A549 (cell line): Measurements from ENCODE around the gene NCCRP1. TPM values are rescaled to one million over a fixed set of nuclear protein-coding genes. Genes with fewer than 3 reads are reported as not detected.

Experiments used
- ATAC-seq, 2 experiments: fragments of 200-7000 bp in 1 of 2; fragments of >200 bp in 1 of 2; cut with Nextera tagmentation in 1 of 2; cut with Tn5 transposase in 1 of 2; 3 replicates each; pipeline versions ENCODE4 v1.8.0 to v1.9.1; 2018 to 2020; ENCODE audit warnings: mild to moderate bottlenecking in 1 of 2, moderate library complexity in 1 of 2
- CTCF ChIA-PET: fragments of 300-600 bp; sonication (Branson Sonifier 250); formaldehyde crosslinking; extraction: SDS; loops from one replicate; lab custom pipeline; 2021; ENCODE audit warnings: antibody characterized with exemption, inconsistent platforms; lab: Yijun Ruan, JAX
- POLR2A ChIA-PET: fragments of 350-600 bp; formaldehyde crosslinking; extraction: SDS; loops from one replicate; lab custom pipeline; 2021; ENCODE audit warnings: antibody characterized with exemption, inconsistent platforms; lab: Yijun Ruan, JAX
- DNase-seq, 2 experiments: peaks; one replicate each; pipeline versions ENCODE4 v3.0.0 to v3.0.0-alpha.2; 2011 to 2016; ENCODE audit warnings: low read depth in 1 of 2, low spot score in 1 of 2
- FAIRE-seq: peaks from 2 replicates; lab custom pipeline; 2011; peaks lifted over from hg19 to GRCh38; lab: Jason Lieb, UNC
- H3K27ac ChIP-seq, 2 experiments: fragments of >200 bp; sonication (Bioruptor Twin); formaldehyde crosslinking; 3 replicates each; pipeline ENCODE4 v1.5.1; 2016 to 2017
- H3K4me1 ChIP-seq: fragments of >200 bp; sonication (Bioruptor Twin); formaldehyde crosslinking; 3 replicates; pipeline ENCODE4 v1.6.1; 2016
- H3K4me2 ChIP-seq: fragments of >200 bp; sonication (Bioruptor Twin); formaldehyde crosslinking; 3 replicates; pipeline ENCODE4 v1.6.1; 2016
- H3K4me3 ChIP-seq: fragments of >200 bp; sonication (Bioruptor Twin); formaldehyde crosslinking; 3 replicates; pipeline ENCODE4 v1.5.1; 2016
- H3K9me3 ChIP-seq: fragments of >200 bp; sonication (Bioruptor Twin); formaldehyde crosslinking; 3 replicates; pipeline ENCODE4 v1.6.1; 2016
- CBX2 ChIP-seq: fragments of 200-600 bp; sonication (generic); IDR thresholded peaks from 2 replicates; pipeline ENCODE4 v1.6.1; 2016; ENCODE audit warnings: low read depth, mild to moderate bottlenecking, borderline replicate concordance
- E2F6 ChIP-seq: IDR thresholded peaks from 2 replicates; pipeline ENCODE4 v1.6.1; 2012; ENCODE audit warnings: low read depth, borderline replicate concordance
- EHMT2 ChIP-seq: fragments of 200-600 bp; sonication (generic); IDR thresholded peaks from 2 replicates; pipeline ENCODE4 v1.6.1; 2016; ENCODE audit warnings: antibody characterized with exemption, low read depth, mild to moderate bottlenecking, moderate library complexity
- EP300 ChIP-seq, 2 experiments: fragments of >200 bp; sonication (Bioruptor Twin); formaldehyde crosslinking; IDR thresholded peaks; 2 replicates in 1 of 2; 3 replicates in 1 of 2; pipeline ENCODE4 v1.6.1; 2016 to 2017
- GATA3 ChIP-seq: IDR thresholded peaks from 2 replicates; pipeline ENCODE4 v1.6.1; 2012; ENCODE audit warnings: borderline replicate concordance
- KDM1A ChIP-seq: fragments of 200-600 bp; sonication (generic); IDR thresholded peaks from 2 replicates; pipeline ENCODE4 v1.6.1; 2016; ENCODE audit warnings: low read depth, mild to moderate bottlenecking
- MAFK ChIP-seq: fragments of 450-650 bp; IDR thresholded peaks from 2 replicates; pipeline ENCODE4 v1.6.1; 2014; ENCODE audit not compliant: partially characterized antibody
- MAX ChIP-seq: IDR thresholded peaks from 2 replicates; pipeline ENCODE4 v1.6.1; 2012
- MYC ChIP-seq: IDR thresholded peaks from 2 replicates; pipeline ENCODE4 v1.6.1; 2012; ENCODE audit warnings: mild to moderate bottlenecking, inconsistent platforms, low read length, improper control_type of control experiment, borderline replicate concordance
- NR3C1 ChIP-seq: fragments of >200 bp; sonication (Bioruptor Twin); formaldehyde crosslinking; IDR thresholded peaks from 3 replicates; pipeline ENCODE4 v1.6.1; 2017
- RFX5 ChIP-seq: fragments of 450-650 bp; IDR thresholded peaks from 2 replicates; pipeline ENCODE4 v1.7.1; 2014; ENCODE audit warnings: antibody characterized with exemption, mild to moderate bottlenecking, moderate library complexity
- TFCP2L1 ChIP-seq: fragments of 250-450 bp; sonication (Bioruptor Pico); IDR thresholded peaks from 2 replicates; pipeline ENCODE4 v1.5.0; 2021; ENCODE audit warnings: mild to moderate bottlenecking
- WGBS: methylation state at CpG from one replicate; pipeline ENCODE4 v1.1.6; 2017; ENCODE audit errors: missing lambda C conversion rate; 5-methylcytosine and 5-hydroxymethylcytosine counted together
- polyA plus RNA-seq, 4 experiments: library from polyadenylated mRNA; depleted of rRNA in 3 of 4; stranded (reverse); fragments of >200 nt; fragmentation: RNase III in 1 of 4; extraction: RNeasy Plus Mini Kit Qiagen cat#74134 plus additional on column Dnase treatment in 1 of 4; gene quantifications; 2 replicates in 3 of 4; 3 replicates in 1 of 4; pipeline ENCODE4 v1.2.3, GENCODE V29; 2011 to 2017
- TF ChIP-seq, protein P1 (sequence below): fragments of >200 bp; sonication (Bioruptor Twin); formaldehyde crosslinking; IDR thresholded peaks from 3 replicates; pipeline ENCODE4 v1.5.1; 2016
- TF ChIP-seq, protein P2 (sequence below): fragments of 150-350 bp; IDR thresholded peaks from 2 replicates; pipeline ENCODE4 v1.6.1; 2014; ENCODE audit warnings: low read depth, mild to moderate bottlenecking, low read length
- TF ChIP-seq, protein P3 (sequence below): fragments of 200-600 bp; sonication (generic); IDR thresholded peaks from 2 replicates; pipeline ENCODE4 v1.6.1; 2016; ENCODE audit warnings: antibody characterized with exemption, mild to moderate bottlenecking, moderate library complexity

The NCCRP1 gene
- polyA plus RNA-seq, 2 of the 4 experiments (the other 2 are of a cell fraction), result 0.90 to 0.99 TPM

- no peaks in the 10 kb centered on the region for H3K9me3 ChIP-seq
- no peaks in the 10 kb centered on the region for H3K4me1 ChIP-seq
- no peak for TF ChIP-seq EHMT2
- no peak for TF ChIP-seq KDM1A
- TF ChIP-seq EP300 (IDR thresholded peaks at IDR 0.05), result no peak
- TF ChIP-seq CBX2, result no peak
- no peak for TF ChIP-seq RFX5
- TF ChIP-seq, protein P1, sequence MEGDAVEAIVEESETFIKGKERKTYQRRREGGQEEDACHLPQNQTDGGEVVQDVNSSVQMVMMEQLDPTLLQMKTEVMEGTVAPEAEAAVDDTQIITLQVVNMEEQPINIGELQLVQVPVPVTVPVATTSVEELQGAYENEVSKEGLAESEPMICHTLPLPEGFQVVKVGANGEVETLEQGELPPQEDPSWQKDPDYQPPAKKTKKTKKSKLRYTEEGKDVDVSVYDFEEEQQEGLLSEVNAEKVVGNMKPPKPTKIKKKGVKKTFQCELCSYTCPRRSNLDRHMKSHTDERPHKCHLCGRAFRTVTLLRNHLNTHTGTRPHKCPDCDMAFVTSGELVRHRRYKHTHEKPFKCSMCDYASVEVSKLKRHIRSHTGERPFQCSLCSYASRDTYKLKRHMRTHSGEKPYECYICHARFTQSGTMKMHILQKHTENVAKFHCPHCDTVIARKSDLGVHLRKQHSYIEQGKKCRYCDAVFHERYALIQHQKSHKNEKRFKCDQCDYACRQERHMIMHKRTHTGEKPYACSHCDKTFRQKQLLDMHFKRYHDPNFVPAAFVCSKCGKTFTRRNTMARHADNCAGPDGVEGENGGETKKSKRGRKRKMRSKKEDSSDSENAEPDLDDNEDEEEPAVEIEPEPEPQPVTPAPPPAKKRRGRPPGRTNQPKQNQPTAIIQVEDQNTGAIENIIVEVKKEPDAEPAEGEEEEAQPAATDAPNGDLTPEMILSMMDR, result no peak
- no peak for TF ChIP-seq GATA3
- no peak for TF ChIP-seq MYC
- no peak for TF ChIP-seq MAX
- TF ChIP-seq, protein P2, sequence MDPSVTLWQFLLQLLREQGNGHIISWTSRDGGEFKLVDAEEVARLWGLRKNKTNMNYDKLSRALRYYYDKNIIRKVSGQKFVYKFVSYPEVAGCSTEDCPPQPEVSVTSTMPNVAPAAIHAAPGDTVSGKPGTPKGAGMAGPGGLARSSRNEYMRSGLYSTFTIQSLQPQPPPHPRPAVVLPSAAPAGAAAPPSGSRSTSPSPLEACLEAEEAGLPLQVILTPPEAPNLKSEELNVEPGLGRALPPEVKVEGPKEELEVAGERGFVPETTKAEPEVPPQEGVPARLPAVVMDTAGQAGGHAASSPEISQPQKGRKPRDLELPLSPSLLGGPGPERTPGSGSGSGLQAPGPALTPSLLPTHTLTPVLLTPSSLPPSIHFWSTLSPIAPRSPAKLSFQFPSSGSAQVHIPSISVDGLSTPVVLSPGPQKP, result no peak
- TF ChIP-seq, all 56 proteins: peak for 0
- FAIRE-seq (no peak), DNase-seq (no peak), ATAC-seq (no peak)
- ChIA-PET CTCF (interaction anchor here (0.8 to 5.6 kb wide), 17 partner anchors 10 to 213 kb away, joined by 3 to 55 read pairs (median 4); no protein-coding TSS in a partner anchor), POLR2A (interaction anchor here (0.8 kb wide), 1 partner anchor 64 kb away, joined by 3 read pairs; no protein-coding TSS in a partner anchor)
- Histone ChIP-seq H3K4me2 (no peak overlapping the region), H3K4me3 (no peak overlapping the region), H3K27ac (no peak overlapping the region)
- 94% methylated on average over 43 of the region's 43 CpGs for WGBS
These were observed 21.9 kb upstream of the NCCRP1 start for GRCh38 chr19:39174558-39175544.

- POLR2A ChIA-PET, result no interaction called here
- H3K4me3 ChIP-seq, result no peak overlapping the region
- CTCF ChIA-PET, result interaction anchor here (1.2 to 5.6 kb wide), 14 partner anchors 9 to 213 kb away, joined by 3 to 55 read pairs (median 6); no protein-coding TSS in a partner anchor
- WGBS, result 94% methylated on average over 7 of the region's 7 CpGs
- H3K9me3 ChIP-seq, result no peaks in the 10 kb centered on the region
- H3K27ac ChIP-seq, result no peak overlapping the region
- TF ChIP-seq E2F6 (no peak), EHMT2 (no peak), NR3C1 (no peak), TFCP2L1 (no peak), GATA3 (no peak), MAFK (no peak)
- TF ChIP-seq, protein P3, sequence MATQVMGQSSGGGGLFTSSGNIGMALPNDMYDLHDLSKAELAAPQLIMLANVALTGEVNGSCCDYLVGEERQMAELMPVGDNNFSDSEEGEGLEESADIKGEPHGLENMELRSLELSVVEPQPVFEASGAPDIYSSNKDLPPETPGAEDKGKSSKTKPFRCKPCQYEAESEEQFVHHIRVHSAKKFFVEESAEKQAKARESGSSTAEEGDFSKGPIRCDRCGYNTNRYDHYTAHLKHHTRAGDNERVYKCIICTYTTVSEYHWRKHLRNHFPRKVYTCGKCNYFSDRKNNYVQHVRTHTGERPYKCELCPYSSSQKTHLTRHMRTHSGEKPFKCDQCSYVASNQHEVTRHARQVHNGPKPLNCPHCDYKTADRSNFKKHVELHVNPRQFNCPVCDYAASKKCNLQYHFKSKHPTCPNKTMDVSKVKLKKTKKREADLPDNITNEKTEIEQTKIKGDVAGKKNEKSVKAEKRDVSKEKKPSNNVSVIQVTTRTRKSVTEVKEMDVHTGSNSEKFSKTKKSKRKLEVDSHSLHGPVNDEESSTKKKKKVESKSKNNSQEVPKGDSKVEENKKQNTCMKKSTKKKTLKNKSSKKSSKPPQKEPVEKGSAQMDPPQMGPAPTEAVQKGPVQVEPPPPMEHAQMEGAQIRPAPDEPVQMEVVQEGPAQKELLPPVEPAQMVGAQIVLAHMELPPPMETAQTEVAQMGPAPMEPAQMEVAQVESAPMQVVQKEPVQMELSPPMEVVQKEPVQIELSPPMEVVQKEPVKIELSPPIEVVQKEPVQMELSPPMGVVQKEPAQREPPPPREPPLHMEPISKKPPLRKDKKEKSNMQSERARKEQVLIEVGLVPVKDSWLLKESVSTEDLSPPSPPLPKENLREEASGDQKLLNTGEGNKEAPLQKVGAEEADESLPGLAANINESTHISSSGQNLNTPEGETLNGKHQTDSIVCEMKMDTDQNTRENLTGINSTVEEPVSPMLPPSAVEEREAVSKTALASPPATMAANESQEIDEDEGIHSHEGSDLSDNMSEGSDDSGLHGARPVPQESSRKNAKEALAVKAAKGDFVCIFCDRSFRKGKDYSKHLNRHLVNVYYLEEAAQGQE, result no peak
- no peak overlapping the region for H3K4me2 ChIP-seq
- ATAC-seq (no peak), DNase-seq (no peak), FAIRE-seq (no peak)
- no peaks in the 10 kb centered on the region for H3K4me1 ChIP-seq
These were observed 21.2 kb upstream of the NCCRP1 start for GRCh38 chr19:39175564-39175963.
